ENCODE data around the gene LTF. TPM values are rescaled to one million over a fixed set of nuclear protein-coding genes. Genes with fewer than 3 reads are reported as not detected.

The LTF gene
- total RNA-seq, 1 donor from 2014 or later: not detected

GRCh38 chr3:46482632-46483350 lies 18.1 kb upstream of the LTF start:
- DNase-seq (ENCODE audit: low read depth): peak; percentile 48
- no peak for TF ChIP-seq CTCF (IDR thresholded peaks at IDR 0.05; ENCODE audit: insufficient read depth, low read length, poor library complexity, severe bottlenecking)
- Histone ChIP-seq H3K4me3 (ENCODE audit: low read depth, low read length) (no peak overlapping the region), H3K27me3 (ENCODE audit: control insufficient read depth, insufficient read depth, low read length) (no peaks in the 10 kb centered on the region), H3K36me3 (ENCODE audit: control insufficient read depth, insufficient read depth, low read length) (no peaks in the 10 kb centered on the region)

GRCh38 chr3:46481636-46482035 lies 16.9 kb upstream of the LTF start:
- no peak for TF ChIP-seq CTCF (IDR thresholded peaks at IDR 0.05; ENCODE audit: insufficient read depth, low read length, poor library complexity, severe bottlenecking)
- Histone ChIP-seq H3K36me3 (ENCODE audit: control insufficient read depth, insufficient read depth, low read length) (no peaks in the 10 kb centered on the region), H3K27me3 (ENCODE audit: control insufficient read depth, insufficient read depth, low read length) (no peaks in the 10 kb centered on the region), H3K4me3 (ENCODE audit: low read depth, low read length) (no peak overlapping the region)
- DNase-seq (ENCODE audit: low read depth): no peak

- DNase-seq (ENCODE audit: low read depth): no peak
- no peak for TF ChIP-seq CTCF (IDR thresholded peaks at IDR 0.05; ENCODE audit: insufficient read depth, low read length, poor library complexity, severe bottlenecking)
- H3K36me3 ChIP-seq (ENCODE audit: control insufficient read depth, insufficient read depth, low read length): no peaks in the 10 kb centered on the region
- H3K4me3 ChIP-seq (ENCODE audit: low read depth, low read length): no peak overlapping the region
- no peaks in the 10 kb centered on the region for H3K27me3 ChIP-seq (ENCODE audit: control insufficient read depth, insufficient read depth, low read length)
Observed at GRCh38 chr3:46480491-46481195, 15.9 kb upstream of the LTF start.

GRCh38 chr3:46479696-46480095 lies 15.0 kb upstream of the LTF start:
- DNase-seq (ENCODE audit: low read depth): no peak
- Histone ChIP-seq H3K4me3 (ENCODE audit: low read depth, low read length) (no peak overlapping the region), H3K27me3 (ENCODE audit: control insufficient read depth, insufficient read depth, low read length) (no peaks in the 10 kb centered on the region), H3K36me3 (ENCODE audit: control insufficient read depth, insufficient read depth, low read length) (no peaks in the 10 kb centered on the region)
- no peak for TF ChIP-seq CTCF (IDR thresholded peaks at IDR 0.05; ENCODE audit: insufficient read depth, low read length, poor library complexity, severe bottlenecking)

- Histone ChIP-seq H3K27me3 (ENCODE audit: control insufficient read depth, insufficient read depth, low read length) (no peaks in the 10 kb centered on the region), H3K4me3 (ENCODE audit: low read depth, low read length) (no peak overlapping the region), H3K36me3 (ENCODE audit: control insufficient read depth, insufficient read depth, low read length) (no peaks in the 10 kb centered on the region)
- no peak for TF ChIP-seq CTCF (IDR thresholded peaks at IDR 0.05; ENCODE audit: insufficient read depth, low read length, poor library complexity, severe bottlenecking)
- no peak for DNase-seq (ENCODE audit: low read depth)
Observed at GRCh38 chr3:46479021-46479420, 14.3 kb upstream of the LTF start.

Measured in kidney epithelial cell (primary cell).